Uterus (tissue), 4 donors: Measurements from ENCODE around the gene KRTAP5-3. TPM values are rescaled to one million over a fixed set of nuclear protein-coding genes. Genes with fewer than 3 reads are reported as not detected.

Source experiments
- DNase-seq, 2 donors: peaks; one replicate each; pipeline ENCODE4 v3.0.0-alpha.2; 2019 to 2020
- H3K27ac ChIP-seq, 2 donors: fragments of 200-600 bp; sonication (generic); 1 replicate in 1 of 2; 2 replicates in 1 of 2; pipeline ENCODE4 v1.5.1; 2016 to 2018
- H3K27me3 ChIP-seq, 2 donors: fragments of 200-600 bp; sonication (generic); one replicate each; pipeline ENCODE4 v1.5.1; 2018 to 2019; ENCODE audit warnings: control low read depth in 1 of 2
- H3K36me3 ChIP-seq, 2 donors: fragments of 200-600 bp; sonication (generic); one replicate each; pipeline ENCODE4 v1.5.1; 2019; ENCODE audit warnings: control low read depth in 1 of 2
- H3K4me1 ChIP-seq, 2 donors: fragments of 200-600 bp; sonication (generic); one replicate each; pipeline ENCODE4 v1.5.1; 2018 to 2019; ENCODE audit warnings: control low read depth in 1 of 2
- H3K4me3 ChIP-seq, 2 donors: fragments of 200-600 bp; sonication (generic); 1 replicate in 1 of 2; 2 replicates in 1 of 2; pipeline ENCODE4 v1.5.1; 2018 to 2019; ENCODE audit warnings: mild to moderate bottlenecking in 1 of 2
- H3K9me3 ChIP-seq, 2 donors: fragments of 200-600 bp; sonication (generic); one replicate each; pipeline ENCODE4 v1.5.1; 2019; ENCODE audit warnings: control low read depth in 1 of 2
- CTCF ChIP-seq, 4 experiments: fragments of 200-600 bp in 2 of 4; fragments of 450-650 bp in 2 of 4; sonication (generic) in 2 of 4; IDR thresholded peaks; one replicate each; pipeline ENCODE4 v1.5.1; 2016 to 2019; ENCODE audit warnings: antibody characterized with exemption in 4 of 4, mild to moderate bottlenecking in 2 of 4, moderate library complexity in 1 of 4
- POLR2A ChIP-seq, 2 donors: fragments of 450-650 bp; IDR thresholded peaks; one replicate each; pipeline ENCODE4 v1.6.1; 2016; ENCODE audit warnings: antibody characterized with exemption in 2 of 2, mild to moderate bottlenecking in 1 of 2, moderate library complexity in 1 of 2
- intact Hi-C: fragments of 100-400 bp; cut with DNase I; formaldehyde crosslinking; loops from one replicate; pipeline ENCODE4 v1.15.1; 2023; ENCODE audit warnings: low total_unique reads
- total RNA-seq, 4 donors: library from RNA; depleted of rRNA in 3 of 4; stranded (reverse); fragments of >200 nt in 3 of 4; gene quantifications; one replicate each; pipeline versions ENCODE4 v1.1.0 to v1.2.4, GENCODE V29; 2014 to 2023
- donor health status: DM: yes; HTN: yes; CAD: no.

KRTAP5-3 gene
- total RNA-seq, 4 donors from 2014 or later: not detected

- peaks cover 0 to 36% of the 10 kb centered on the region in 2 donors for H3K4me1 ChIP-seq
- H3K9me3 ChIP-seq: no peaks in the 10 kb centered on the region
- intact Hi-C loops: no loop called here
- H3K27ac ChIP-seq: peak overlapping the region; percentile 58 to 78
- peaks cover 0 to 5% of the 10 kb centered on the region in 2 donors for H3K27me3 ChIP-seq
- H3K4me3 ChIP-seq: peak overlapping the region; percentile 38 to 53
- TF ChIP-seq POLR2A (IDR thresholded peaks at IDR 0.05) (no peak), CTCF (IDR thresholded peaks at IDR 0.05) (no peak)
- no peaks in the 10 kb centered on the region for H3K36me3 ChIP-seq
- no peak for DNase-seq
Observed at GRCh38 chr11:1571760-1572196, 36.5 kb downstream of the KRTAP5-3 start.

- peak in 1 of 2 donors; percentile 29 for DNase-seq
- Histone ChIP-seq H3K4me3 (peak overlapping the region; percentile 38 to 53), H3K27me3 (peaks cover 0 to 5% of the 10 kb centered on the region in 2 donors), H3K27ac (peak overlapping the region; percentile 58 to 78), H3K36me3 (no peaks in the 10 kb centered on the region), H3K9me3 (no peaks in the 10 kb centered on the region), H3K4me1 (peaks cover 0 to 36% of the 10 kb centered on the region in 2 donors)
- intact Hi-C loops: no loop called here
- TF ChIP-seq POLR2A (IDR thresholded peaks at IDR 0.05) (peak in 1 of 2 donors; percentile 33), CTCF (IDR thresholded peaks at IDR 0.05) (no peak)
Observed at GRCh38 chr11:1570896-1571759, 37.1 kb downstream of the KRTAP5-3 start.

GRCh38 chr11:1570531-1570895, 37.8 kb downstream of the KRTAP5-3 start:
- TF ChIP-seq CTCF (IDR thresholded peaks at IDR 0.05) (no peak), POLR2A (IDR thresholded peaks at IDR 0.05) (no peak)
- H3K27ac ChIP-seq: peak overlapping the region; percentile 58 to 78
- H3K36me3 ChIP-seq: no peaks in the 10 kb centered on the region
- peak overlapping the region; percentile 38 to 53 for H3K4me3 ChIP-seq
- H3K4me1 ChIP-seq: peaks cover 0 to 36% of the 10 kb centered on the region in 2 donors
- no peaks in the 10 kb centered on the region for H3K9me3 ChIP-seq
- intact Hi-C loops: no loop called here
- peaks cover 0 to 5% of the 10 kb centered on the region in 2 donors for H3K27me3 ChIP-seq
- peak in 1 of 2 donors; percentile 18 for DNase-seq

- peaks cover 0 to 5% of the 10 kb centered on the region in 2 donors for H3K27me3 ChIP-seq
- no peaks in the 10 kb centered on the region for H3K9me3 ChIP-seq
- peak overlapping the region; percentile 58 to 78 for H3K27ac ChIP-seq
- intact Hi-C loops: no loop called here
- no peak overlapping the region for H3K4me3 ChIP-seq
- no peak for DNase-seq
- TF ChIP-seq POLR2A (IDR thresholded peaks at IDR 0.05): no peak
- TF ChIP-seq CTCF (IDR thresholded peaks at IDR 0.05): no peak
- no peaks in the 10 kb centered on the region for H3K36me3 ChIP-seq
- H3K4me1 ChIP-seq: peaks cover 0 to 36% of the 10 kb centered on the region in 2 donors
Observed at GRCh38 chr11:1570001-1570453, 38.2 kb downstream of the KRTAP5-3 start.

- Histone ChIP-seq H3K36me3 (no peaks in the 10 kb centered on the region), H3K27ac (no peak overlapping the region), H3K4me1 (peaks cover 0 to 34% of the 10 kb centered on the region in 2 donors), H3K27me3 (peaks cover 0 to 5% of the 10 kb centered on the region in 2 donors), H3K4me3 (no peak overlapping the region), H3K9me3 (no peaks in the 10 kb centered on the region)
- no peak for DNase-seq
- TF ChIP-seq CTCF (IDR thresholded peaks at IDR 0.05): no peak
- no peak for TF ChIP-seq POLR2A (IDR thresholded peaks at IDR 0.05)
- intact Hi-C loops: no loop called here
Observed at GRCh38 chr11:1569251-1569780, 38.9 kb downstream of the KRTAP5-3 start.
